ENCODE data around the gene ZBTB6.
A peak's percentile ranks its signal among the peaks of the same experiment; 100 is the strongest.
"Not testable (repeated sequence)": the region's sequence is repeated elsewhere in the genome, so short reads cannot be mapped to it uniquely, and the experiment has no call there.

ZBTB6 gene

GRCh38 chr9:122922713-122923112 is 9.6 kb upstream of the ZBTB6 start:
- DNase-seq, result no peak

GRCh38 chr9:122918310-122918709 is 5.2 kb upstream of the ZBTB6 start:
- DNase-seq, result no peak

GRCh38 chr9:122912671-122912963 is 506 bp downstream of the ZBTB6 start:
- DNase-seq, result no peak

DNA sequence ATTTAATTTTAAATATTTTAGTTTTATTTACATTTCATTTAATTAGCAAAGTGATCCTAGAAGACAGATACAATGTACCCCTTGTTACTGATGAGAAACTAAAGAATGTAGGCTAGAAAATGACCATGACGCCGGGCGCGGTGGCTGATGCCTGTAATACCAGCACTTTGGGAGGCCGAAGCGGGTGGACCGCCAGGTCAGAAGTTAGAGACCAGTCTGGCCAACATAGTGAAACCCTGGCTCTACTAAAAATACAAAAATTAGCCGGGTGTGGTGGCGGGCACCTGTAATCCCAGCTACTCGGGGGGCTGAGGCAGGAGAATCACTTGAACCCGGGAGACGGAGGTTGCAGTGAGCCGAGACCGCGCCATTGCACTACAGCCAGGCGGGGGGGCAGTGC is 7.0 kb downstream of the ZBTB6 start:
- not testable (repeated sequence) for DNase-seq

DNA sequence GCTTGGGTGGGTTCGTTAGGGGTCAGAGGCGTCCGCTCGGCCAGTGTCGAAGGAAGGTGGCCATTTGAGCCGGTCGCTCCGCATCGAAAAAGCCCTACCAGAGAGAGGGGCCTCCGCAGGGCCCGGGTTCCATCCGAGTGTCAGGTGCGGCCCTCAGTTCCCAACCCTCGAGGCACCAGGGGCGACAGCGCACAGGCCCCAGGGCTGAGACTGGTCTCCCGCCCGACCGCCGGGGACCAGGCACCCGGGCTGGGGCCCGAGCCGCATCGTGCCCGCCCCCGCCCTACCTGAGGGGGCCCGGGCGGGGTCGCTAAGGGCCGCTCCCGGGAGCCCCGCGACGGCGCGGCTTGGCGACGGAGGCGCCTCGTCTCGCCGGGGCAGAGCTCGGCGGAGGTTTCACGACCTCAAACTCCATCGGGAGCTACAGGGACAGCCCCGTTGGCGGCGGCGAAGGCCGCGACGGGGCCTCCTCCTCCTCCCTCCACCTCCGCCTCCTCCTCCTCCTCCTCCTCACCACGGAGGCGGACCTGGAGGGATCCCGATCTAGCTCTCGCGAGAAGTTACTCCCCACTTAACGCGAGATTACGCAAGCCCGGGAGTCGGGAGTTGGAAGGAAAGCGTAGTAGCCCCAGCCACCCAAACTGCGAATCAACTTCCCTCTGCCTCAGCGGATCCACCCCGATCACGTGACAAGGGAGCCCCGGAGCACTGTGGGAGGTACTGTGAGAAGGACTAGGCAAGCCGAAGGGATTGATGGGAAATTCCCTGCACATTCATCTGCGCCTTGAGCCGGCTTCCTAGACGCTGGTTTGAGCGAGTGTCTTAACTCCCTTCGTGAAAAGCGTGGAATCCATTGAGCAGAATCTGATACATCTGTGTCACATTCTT is 8.1 kb downstream of the ZBTB6 start, which contains the start of gene RC3H2:
Gene RC3H2, minus strand, starts transcription at position 537 of the 888 bp plus-strand sequence. CDS start 7,850 bp downstream, outside the sequence.
- peak; percentile 80 for DNase-seq

DNA sequence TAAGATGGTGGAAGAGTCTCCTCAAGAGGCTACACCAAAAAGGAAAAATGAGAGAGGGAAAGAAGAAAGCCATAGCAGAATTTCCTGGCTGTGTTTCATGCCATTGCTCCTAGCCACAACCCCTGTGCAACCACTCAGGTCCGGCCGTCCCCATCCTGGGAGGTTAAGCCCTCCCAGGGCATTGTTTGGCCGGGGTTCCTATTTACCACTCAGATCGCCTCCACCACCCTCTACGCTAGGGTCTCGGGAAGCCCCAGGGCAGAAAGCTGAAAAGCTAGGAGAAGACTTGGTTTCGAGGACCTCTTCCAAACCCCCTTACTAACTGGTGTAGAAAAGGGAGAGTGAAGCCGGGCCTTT is 8.7 kb downstream of the ZBTB6 start:
- no peak for DNase-seq

GRCh38 chr9:122900791-122901190 is 12.3 kb downstream of the ZBTB6 start:
- no peak for DNase-seq

- DNase-seq, result no peak
These were observed 15.2 kb downstream of the ZBTB6 start for GRCh38 chr9:122897969-122898368.

DNA sequence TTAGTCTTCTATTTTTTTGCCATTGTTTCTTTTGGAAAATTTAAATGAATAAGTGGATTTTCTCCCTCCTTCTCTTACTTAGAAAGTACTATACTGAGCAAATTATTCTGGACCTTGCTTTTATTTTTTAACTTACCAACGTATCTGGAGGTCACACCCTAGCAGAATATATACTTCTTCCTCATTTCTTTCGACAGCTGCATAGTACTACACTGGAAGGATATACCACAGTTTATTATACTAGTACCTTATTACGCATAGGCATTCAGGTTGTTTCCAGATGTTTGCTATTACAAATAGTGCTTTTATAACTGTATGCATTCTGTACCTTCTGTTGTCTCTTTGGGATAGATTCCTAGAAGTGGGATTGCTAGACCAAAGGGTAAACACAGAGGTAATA is 24.6 kb downstream of the ZBTB6 start:
- DNase-seq, result no peak

DNA sequence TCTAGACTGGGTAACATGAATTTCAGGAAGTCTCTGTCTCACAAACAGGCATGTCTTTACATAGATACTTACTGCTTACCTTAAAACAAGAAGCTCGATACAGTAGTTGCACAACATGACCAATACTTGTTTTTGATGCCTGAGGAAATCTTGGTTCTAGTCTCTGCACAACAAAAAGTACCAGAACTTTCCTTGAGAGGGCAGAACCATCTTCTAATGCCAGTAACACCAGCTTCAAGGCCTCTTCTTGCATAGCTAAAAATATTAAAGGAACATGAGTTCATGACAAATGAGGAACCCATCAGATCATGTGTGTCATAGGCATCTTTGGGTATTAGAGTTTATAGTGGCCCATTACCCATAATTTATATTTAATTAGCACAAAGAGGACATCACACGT is 30.0 kb downstream of the ZBTB6 start:
- DNase-seq, result no peak

- no peak for DNase-seq
These were observed 33.7 kb downstream of the ZBTB6 start for GRCh38 chr9:122879443-122879842.

GRCh38 chr9:122875523-122875922 is 37.6 kb downstream of the ZBTB6 start:
- no peak for DNase-seq

DNA sequence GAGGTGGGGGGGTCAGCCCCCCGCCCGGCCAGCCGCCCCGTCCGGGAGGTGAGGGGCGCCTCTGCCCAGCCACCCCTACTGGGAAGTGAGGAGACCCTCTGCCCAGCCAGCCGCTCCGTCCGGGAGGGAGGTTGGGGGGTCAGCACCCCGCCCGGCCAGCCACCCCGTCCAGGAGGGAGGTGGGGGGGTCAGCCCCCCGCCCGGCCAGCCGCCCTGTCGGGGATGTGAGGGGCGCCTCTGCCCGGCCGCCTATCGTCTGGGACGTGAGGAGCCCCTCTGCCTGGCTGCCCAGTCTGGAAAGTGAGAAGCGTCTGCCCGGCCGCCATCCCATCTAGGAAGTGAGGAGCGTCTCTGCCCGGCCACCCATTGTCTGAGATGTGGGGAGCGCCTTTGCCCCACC is 45.8 kb downstream of the ZBTB6 start:
- not testable (repeated sequence) for DNase-seq

- DNase-seq, result no peak
These were observed 47.0 kb downstream of the ZBTB6 start for GRCh38 chr9:122866079-122866478.

DNA sequence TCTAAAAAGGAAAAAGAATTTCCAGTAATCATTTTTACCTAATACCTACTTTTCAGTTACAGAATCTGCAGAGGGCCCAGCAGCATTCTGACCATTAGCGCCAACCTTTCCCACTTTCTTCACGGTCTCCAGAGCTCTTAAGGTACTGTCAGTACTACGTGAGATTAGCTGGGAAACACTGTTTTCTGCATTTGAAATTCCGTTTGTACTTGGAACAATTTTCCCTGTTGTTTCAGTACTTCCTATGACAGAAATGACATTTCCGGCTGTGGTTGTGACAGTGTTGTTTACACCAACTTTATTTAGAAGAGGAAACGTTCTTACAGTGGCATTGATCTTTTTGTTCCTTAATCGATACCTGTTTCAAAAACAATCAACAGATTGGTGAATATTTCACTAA is 47.8 kb downstream of the ZBTB6 start:
- no peak for DNase-seq

GRCh38 chr9:122863407-122863806 is 49.7 kb downstream of the ZBTB6 start:
- no peak for DNase-seq

DNA sequence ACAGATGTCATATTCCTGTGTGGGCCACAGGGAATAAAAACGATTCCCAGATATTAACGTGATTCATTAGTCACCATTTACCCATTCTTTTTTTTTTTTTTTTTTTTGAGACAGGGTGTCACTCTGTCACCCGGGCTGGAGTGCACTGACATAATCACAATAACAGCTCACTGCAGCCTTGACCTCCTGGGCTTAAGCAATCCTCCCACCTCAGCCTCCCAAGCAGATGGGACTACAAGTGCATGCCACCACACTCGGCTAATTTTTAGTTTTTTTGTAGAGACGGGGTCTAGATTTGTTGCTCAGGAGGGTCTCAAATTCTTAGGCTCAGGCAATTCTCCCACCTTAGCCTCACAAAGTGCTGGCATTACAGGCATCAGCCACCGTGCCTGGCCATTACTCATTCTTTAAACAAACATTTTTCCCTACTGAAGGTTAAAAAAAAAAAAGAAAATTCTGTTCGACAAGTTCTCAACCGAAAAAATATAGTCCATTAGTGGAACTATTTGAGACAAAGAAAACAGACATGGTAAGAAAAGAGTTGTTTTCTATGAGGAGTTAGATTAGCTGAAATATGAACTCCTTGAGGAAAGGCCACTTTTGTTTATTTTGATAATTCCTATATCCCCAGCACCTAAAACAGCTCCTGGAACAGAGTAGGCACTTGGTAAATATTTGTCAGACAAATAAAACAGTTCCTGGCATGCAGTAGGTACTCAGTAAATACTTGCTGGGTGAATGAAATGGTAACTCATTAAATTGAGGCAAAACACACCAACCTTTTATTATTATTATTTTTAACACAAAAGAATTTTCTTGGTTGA is 52.6 kb downstream of the ZBTB6 start:
- DNase-seq, result no peak

Measured in GOT3 (cell line).